ENCODE results near the gene TCAIM.

GRCh38 chr3:44363591-44363990 is 25.0 kb downstream of the TCAIM start:
- TF ChIP-seq REST (IDR thresholded peaks at IDR 0.05; ENCODE audit: insufficient read depth in 1 of 2, low read depth in 2 of 2, low read length in 2 of 2), result no peak
- no peak for TF ChIP-seq TAF1 (IDR thresholded peaks at IDR 0.05; ENCODE audit: borderline replicate concordance, insufficient read depth, low read length)
- TF ChIP-seq POLR2AphosphoS5 (IDR thresholded peaks at IDR 0.05; ENCODE audit: low read depth, low read length), result no peak
- no peak for TF ChIP-seq SIN3A (IDR thresholded peaks at IDR 0.05; ENCODE audit: borderline replicate concordance, insufficient read depth, low read length)
- no peak for TF ChIP-seq FOXP2 (optimal IDR thresholded peaks at IDR 0.05; ENCODE audit: borderline replicate concordance, extremely low read depth, extremely low read length, insufficient read depth)
